PFSK-1 (cell line): ENCODE results near the gene CALD1.

Experiments used
- FOXP2 ChIP-seq: optimal IDR thresholded peaks from 2 replicates; pipeline ENCODE3; 2011; ENCODE audit warnings: borderline replicate concordance, control low read depth, inconsistent platforms; ENCODE audit not compliant: insufficient read depth; ENCODE audit errors: extremely low read length, extremely low read depth
- POLR2AphosphoS5 ChIP-seq: IDR thresholded peaks from 2 replicates; pipeline ENCODE4 v1.6.1; 2012; ENCODE audit warnings: low read depth, mild to moderate bottlenecking, control low read depth, low read length, moderate library complexity
- REST ChIP-seq, 2 experiments: IDR thresholded peaks; 2 replicates each; pipeline versions ENCODE4 v1.6.1 to v1.8.0; 2011 to 2012; ENCODE audit warnings: low read depth in 2 of 2, low read length in 2 of 2, control low read depth in 1 of 2, inconsistent platforms in 1 of 2, mild to moderate bottlenecking in 1 of 2, moderate library complexity in 1 of 2; ENCODE audit not compliant: insufficient read depth in 1 of 2
- SIN3A ChIP-seq: IDR thresholded peaks from 2 replicates; pipeline ENCODE4 v1.6.1; 2012; ENCODE audit warnings: mild to moderate bottlenecking, low read length, moderate library complexity, borderline replicate concordance; ENCODE audit not compliant: insufficient read depth
- TAF1 ChIP-seq: IDR thresholded peaks from 2 replicates; pipeline ENCODE4 v1.6.1; 2012; ENCODE audit warnings: low read length, control low read depth, borderline replicate concordance; ENCODE audit not compliant: insufficient read depth

CALD1 gene

GRCh38 chr7:135012229-135012628 is 232.8 kb downstream of the CALD1 start:
- TF ChIP-seq POLR2AphosphoS5 (no peak), FOXP2 (no peak), TAF1 (no peak), REST (IDR thresholded peaks at IDR 0.05; ENCODE audit: insufficient read depth in 1 of 2, low read depth in 2 of 2, low read length in 2 of 2) (no peak), SIN3A (no peak)
